Mammary epithelial cell (primary cell): ENCODE results near the gene C13orf46.

Source experiments
- CTCF ChIP-seq, 2 donors: IDR thresholded peaks in 1 of 2; conservative IDR thresholded peaks in 1 of 2; 2 replicates each; pipeline ENCODE4 v1.5.1; 2011 to 2012; ENCODE audit warnings: inconsistent platforms in 2 of 2, low read length in 2 of 2, mild to moderate bottlenecking in 2 of 2, control low read depth in 1 of 2, low read depth in 1 of 2; ENCODE audit not compliant: insufficient read depth in 1 of 2; ENCODE audit errors: extremely low read depth in 1 of 2
- EZH2 ChIP-seq: IDR thresholded peaks from 2 replicates; pipeline ENCODE4 v1.6.1; 2012; ENCODE audit warnings: low read length, inconsistent platforms, borderline replicate concordance

GRCh38 chr13:113920606-113921286 lies 53.1 kb downstream of the C13orf46 start:
- TF ChIP-seq CTCF (conservative IDR thresholded peaks at IDR 0.05 in 1 of 2, IDR thresholded peaks at IDR 0.05 in 1 of 2; ENCODE audit: extremely low read depth in 1 of 2, insufficient read depth in 1 of 2, low read depth in 1 of 2, low read length in 2 of 2) (no peak), EZH2 (no peak)
